K562 (cell line): ENCODE data around the gene LMX1B. TPM values are rescaled to one million over a fixed set of nuclear protein-coding genes. Genes with fewer than 3 reads are reported as not detected.

ENCODE experiments used
- ARID2 ChIP-seq: fragments of 450-650 bp; IDR thresholded peaks from 2 replicates; pipeline ENCODE4 v1.6.1; 2017; ENCODE audit warnings: antibody characterized with exemption, mild to moderate bottlenecking
- GTF2B ChIP-seq: IDR thresholded peaks from 2 replicates; pipeline ENCODE4 v1.6.1; 2011; ENCODE audit not compliant: insufficient read length; ENCODE audit errors: extremely low read depth
- KAT8 ChIP-seq: fragments of 450-650 bp; IDR thresholded peaks from 2 replicates; pipeline ENCODE4 v1.6.1; 2016; ENCODE audit warnings: low read depth, mild to moderate bottlenecking
- KLF13 ChIP-seq: fragments of 450-650 bp; IDR thresholded peaks from 2 replicates; pipeline ENCODE4 v1.6.1; 2016; ENCODE audit warnings: missing genetic modification characterization, low read depth, mild to moderate bottlenecking, missing compliant biosample characterization, moderate library complexity, borderline replicate concordance
- MAFG ChIP-seq: fragments of 450-650 bp; conservative IDR thresholded peaks from 2 replicates; pipeline ENCODE4 v1.6.1; 2016; ENCODE audit warnings: missing genetic modification characterization, missing compliant biosample characterization
- NFATC3 ChIP-seq: fragments of 450-650 bp; IDR thresholded peaks from 2 replicates; pipeline ENCODE4 v1.6.1; 2017; ENCODE audit warnings: mild to moderate bottlenecking
- PKNOX1 ChIP-seq: fragments of 450-650 bp; IDR thresholded peaks from 2 replicates; pipeline ENCODE4 v1.6.1; 2016
- U2AF1 ChIP-seq: fragments of 200-400 bp; formaldehyde crosslinking; optimal IDR thresholded peaks from 2 replicates; pipeline ENCODE3; 2017; ENCODE audit warnings: mild to moderate bottlenecking, low read depth, low read length, moderate library complexity
- VEZF1 ChIP-seq: fragments of 200-800 bp; sonication (Bioruptor generic); IDR thresholded peaks from 2 replicates; pipeline ENCODE4 v1.6.1; 2017; ENCODE audit warnings: missing genetic modification characterization, missing compliant biosample characterization
- XRCC3 ChIP-seq: fragments of 450-650 bp; IDR thresholded peaks from 2 replicates; pipeline ENCODE4 v1.6.1; 2017; ENCODE audit warnings: mild to moderate bottlenecking, moderate library complexity
- ZNF24 ChIP-seq: fragments of 450-650 bp; IDR thresholded peaks from 2 replicates; pipeline ENCODE4 v1.6.1; 2016
- ZNF311 ChIP-seq: fragments of 250-450 bp; sonication (Bioruptor Pico); IDR thresholded peaks from 2 replicates; pipeline ENCODE4 v1.4.0; 2020; ENCODE audit warnings: mild to moderate bottlenecking, moderate library complexity
- polyA plus RNA-seq, 8 experiments: library from polyadenylated mRNA; depleted of rRNA in 4 of 8; stranded (reverse) in 5 of 8; unstranded in 3 of 8; fragments of >200 nt; fragmentation: Nextera tagmentation in 2 of 8; fragmentation: Illumina TruSeq in 1 of 8; extraction: Ambion mirVana in 2 of 8; extraction: Trizol in 1 of 8; gene quantifications; 2 replicates each; pipeline versions ENCODE4 v1.2.1 to v1.2.3, GENCODE V29; 2011 to 2014; ENCODE audit warnings: inconsistent platforms in 1 of 8, missing spikeins in 1 of 8
- total RNA-seq, 7 experiments: library from RNA; depleted of rRNA in 6 of 7; stranded (reverse); fragments of >200 nt in 6 of 7; fragmentation: Illumina TruSeq in 2 of 7; extraction: Trizol in 2 of 7; gene quantifications; 2 replicates each; pipeline versions ENCODE4 v1.2.1 to v1.2.3, GENCODE V29; 2011 to 2021; ENCODE audit warnings: low replicate concordance in 1 of 7
- TF ChIP-seq, protein P1 (sequence below): sonication (generic); formaldehyde crosslinking; IDR thresholded peaks from 2 replicates; pipeline ENCODE4 v1.8.0; 2022; ENCODE audit warnings: mild to moderate bottlenecking, missing genetic modification reagents
- TF ChIP-seq, protein P2 (sequence below), 3 experiments: fragments of 200-800 bp in 1 of 3; fragments of 250-450 bp in 1 of 3; fragments of 450-650 bp in 1 of 3; sonication (Bioruptor Pico) in 1 of 3; sonication (Bioruptor generic) in 1 of 3; formaldehyde crosslinking in 1 of 3; IDR thresholded peaks; 2 replicates each; pipeline versions ENCODE4 v1.6.1 to v1.8.0; 2016 to 2022; ENCODE audit warnings: mild to moderate bottlenecking in 2 of 3, missing genetic modification characterization in 2 of 3, missing compliant biosample characterization in 1 of 3, moderate library complexity in 1 of 3

LMX1B gene
- total and polyA plus RNA-seq, 9 of the 15 experiments (the other 6 are each of a cell fraction or from before 2014, with no cell fraction given) = not detected

DNA sequence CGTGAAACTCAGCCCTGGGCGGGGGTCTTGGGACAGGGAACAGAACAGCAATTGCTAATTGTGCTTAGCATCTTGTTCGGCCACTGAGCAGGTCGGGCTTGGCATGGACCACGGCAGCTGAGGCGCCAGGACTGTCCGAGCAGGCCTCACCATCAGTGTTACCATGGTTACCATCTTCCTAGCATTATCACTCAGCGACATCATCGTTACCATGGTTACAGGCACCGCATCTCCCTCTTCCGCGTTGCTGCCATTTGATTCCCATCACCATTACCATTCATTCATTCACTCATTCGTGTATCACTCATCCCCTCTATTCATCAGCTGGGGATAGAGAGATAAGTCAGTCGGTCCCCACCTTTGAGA is 110.1 kb downstream of the LMX1B start (continued):
- TF ChIP-seq ARID2 (no peak), ZNF24 (peak; percentile 83), KLF13 (no peak), GTF2B (no peak), VEZF1 (CRISPR knock-in tag) (no peak), MAFG (no peak), U2AF1 (no peak), KAT8 (no peak), NFATC3 (no peak), PKNOX1 (no peak), XRCC3 (no peak), ZNF311 (CRISPR knock-in tag) (no peak)
- TF ChIP-seq, protein P1, sequence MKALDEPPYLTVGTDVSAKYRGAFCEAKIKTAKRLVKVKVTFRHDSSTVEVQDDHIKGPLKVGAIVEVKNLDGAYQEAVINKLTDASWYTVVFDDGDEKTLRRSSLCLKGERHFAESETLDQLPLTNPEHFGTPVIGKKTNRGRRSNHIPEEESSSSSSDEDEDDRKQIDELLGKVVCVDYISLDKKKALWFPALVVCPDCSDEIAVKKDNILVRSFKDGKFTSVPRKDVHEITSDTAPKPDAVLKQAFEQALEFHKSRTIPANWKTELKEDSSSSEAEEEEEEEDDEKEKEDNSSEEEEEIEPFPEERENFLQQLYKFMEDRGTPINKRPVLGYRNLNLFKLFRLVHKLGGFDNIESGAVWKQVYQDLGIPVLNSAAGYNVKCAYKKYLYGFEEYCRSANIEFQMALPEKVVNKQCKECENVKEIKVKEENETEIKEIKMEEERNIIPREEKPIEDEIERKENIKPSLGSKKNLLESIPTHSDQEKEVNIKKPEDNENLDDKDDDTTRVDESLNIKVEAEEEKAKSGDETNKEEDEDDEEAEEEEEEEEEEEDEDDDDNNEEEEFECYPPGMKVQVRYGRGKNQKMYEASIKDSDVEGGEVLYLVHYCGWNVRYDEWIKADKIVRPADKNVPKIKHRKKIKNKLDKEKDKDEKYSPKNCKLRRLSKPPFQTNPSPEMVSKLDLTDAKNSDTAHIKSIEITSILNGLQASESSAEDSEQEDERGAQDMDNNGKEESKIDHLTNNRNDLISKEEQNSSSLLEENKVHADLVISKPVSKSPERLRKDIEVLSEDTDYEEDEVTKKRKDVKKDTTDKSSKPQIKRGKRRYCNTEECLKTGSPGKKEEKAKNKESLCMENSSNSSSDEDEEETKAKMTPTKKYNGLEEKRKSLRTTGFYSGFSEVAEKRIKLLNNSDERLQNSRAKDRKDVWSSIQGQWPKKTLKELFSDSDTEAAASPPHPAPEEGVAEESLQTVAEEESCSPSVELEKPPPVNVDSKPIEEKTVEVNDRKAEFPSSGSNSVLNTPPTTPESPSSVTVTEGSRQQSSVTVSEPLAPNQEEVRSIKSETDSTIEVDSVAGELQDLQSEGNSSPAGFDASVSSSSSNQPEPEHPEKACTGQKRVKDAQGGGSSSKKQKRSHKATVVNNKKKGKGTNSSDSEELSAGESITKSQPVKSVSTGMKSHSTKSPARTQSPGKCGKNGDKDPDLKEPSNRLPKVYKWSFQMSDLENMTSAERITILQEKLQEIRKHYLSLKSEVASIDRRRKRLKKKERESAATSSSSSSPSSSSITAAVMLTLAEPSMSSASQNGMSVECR (CRISPR knock-in tag) = no peak
- TF ChIP-seq, protein P2, sequence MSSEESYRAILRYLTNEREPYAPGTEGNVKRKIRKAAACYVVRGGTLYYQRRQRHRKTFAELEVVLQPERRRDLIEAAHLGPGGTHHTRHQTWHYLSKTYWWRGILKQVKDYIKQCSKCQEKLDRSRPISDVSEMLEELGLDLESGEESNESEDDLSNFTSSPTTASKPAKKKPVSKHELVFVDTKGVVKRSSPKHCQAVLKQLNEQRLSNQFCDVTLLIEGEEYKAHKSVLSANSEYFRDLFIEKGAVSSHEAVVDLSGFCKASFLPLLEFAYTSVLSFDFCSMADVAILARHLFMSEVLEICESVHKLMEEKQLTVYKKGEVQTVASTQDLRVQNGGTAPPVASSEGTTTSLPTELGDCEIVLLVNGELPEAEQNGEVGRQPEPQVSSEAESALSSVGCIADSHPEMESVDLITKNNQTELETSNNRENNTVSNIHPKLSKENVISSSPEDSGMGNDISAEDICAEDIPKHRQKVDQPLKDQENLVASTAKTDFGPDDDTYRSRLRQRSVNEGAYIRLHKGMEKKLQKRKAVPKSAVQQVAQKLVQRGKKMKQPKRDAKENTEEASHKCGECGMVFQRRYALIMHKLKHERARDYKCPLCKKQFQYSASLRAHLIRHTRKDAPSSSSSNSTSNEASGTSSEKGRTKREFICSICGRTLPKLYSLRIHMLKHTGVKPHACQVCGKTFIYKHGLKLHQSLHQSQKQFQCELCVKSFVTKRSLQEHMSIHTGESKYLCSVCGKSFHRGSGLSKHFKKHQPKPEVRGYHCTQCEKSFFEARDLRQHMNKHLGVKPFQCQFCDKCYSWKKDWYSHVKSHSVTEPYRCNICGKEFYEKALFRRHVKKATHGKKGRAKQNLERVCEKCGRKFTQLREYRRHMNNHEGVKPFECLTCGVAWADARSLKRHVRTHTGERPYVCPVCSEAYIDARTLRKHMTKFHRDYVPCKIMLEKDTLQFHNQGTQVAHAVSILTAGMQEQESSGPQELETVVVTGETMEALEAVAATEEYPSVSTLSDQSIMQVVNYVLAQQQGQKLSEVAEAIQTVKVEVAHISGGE (CRISPR knock-in tag; IDR thresholded peaks at IDR 0.05) = no peak
